ENCODE results near the gene FRYL. TPM values are rescaled to one million over a fixed set of nuclear protein-coding genes. Genes with fewer than 3 reads are reported as not detected.

Gene FRYL
- polyA plus RNA-seq, 1 donor from 2014 or later, result 64.0 TPM

- no peaks in the 10 kb centered on the region for H4K20me1 ChIP-seq (ENCODE audit: insufficient read depth)
- H2AFZ ChIP-seq (ENCODE audit: low read depth, low read length), result no peak overlapping the region
- no peak overlapping the region for H3K27ac ChIP-seq (ENCODE audit: low read length)
- no peaks in the 10 kb centered on the region for H3K9me2 ChIP-seq (ENCODE audit: insufficient read depth, low read length)
- H3K4me3 ChIP-seq (ENCODE audit: low read length), result no peak overlapping the region
- no peaks in the 10 kb centered on the region for H3K27me3 ChIP-seq (ENCODE audit: insufficient read depth, low read depth, low read length)
- no peak overlapping the region for H3K9ac ChIP-seq (ENCODE audit: low read length)
- no peaks in the 10 kb centered on the region for H3F3A ChIP-seq (ENCODE audit: insufficient read depth, low read length, poor library complexity, severe bottlenecking)
- H3K9me3 ChIP-seq (ENCODE audit: low read length), result no peaks in the 10 kb centered on the region
- H3K79me2 ChIP-seq (replicated peaks; ENCODE audit: insufficient read depth, low read length), result no peaks in the 10 kb centered on the region
- H3K4me2 ChIP-seq (ENCODE audit: low read length), result no peak overlapping the region
- no peak for TF ChIP-seq REST (IDR thresholded peaks at IDR 0.05; ENCODE audit: borderline replicate concordance)
- no peak for TF ChIP-seq CTCF (IDR thresholded peaks at IDR 0.05; ENCODE audit: poor library complexity, severe bottlenecking)
- peaks cover 17% of the 10 kb centered on the region for H3K36me3 ChIP-seq (ENCODE audit: insufficient read depth, low read length)
These were observed 240.5 kb downstream of the FRYL start for GRCh38 chr4:48539597-48539996.

DNA sequence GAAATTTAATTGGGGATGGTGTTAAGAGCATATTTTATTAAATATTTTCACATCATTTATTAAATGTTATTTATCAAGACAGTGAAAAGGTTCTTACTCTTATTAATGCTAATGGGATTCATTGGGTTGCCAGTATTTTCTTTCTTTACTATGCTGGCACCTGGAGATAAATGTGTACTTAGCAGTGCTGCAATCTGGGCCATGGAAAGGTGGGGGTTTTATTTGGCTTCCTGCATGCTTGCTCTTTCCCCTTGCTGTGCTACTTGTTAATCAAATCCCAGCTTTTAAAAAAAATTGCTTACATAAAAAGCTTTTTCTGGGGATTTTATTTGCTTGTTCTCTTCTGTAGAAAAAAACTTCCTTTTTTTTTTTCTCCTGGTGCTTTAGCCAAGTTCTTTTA is 241.7 kb downstream of the FRYL start:
- Histone ChIP-seq H3K9me2 (ENCODE audit: insufficient read depth, low read length) (no peaks in the 10 kb centered on the region), H3K9ac (ENCODE audit: low read length) (no peak overlapping the region), H3K79me2 (replicated peaks; ENCODE audit: insufficient read depth, low read length) (no peaks in the 10 kb centered on the region), H2AFZ (ENCODE audit: low read depth, low read length) (no peak overlapping the region), H3K27me3 (ENCODE audit: insufficient read depth, low read depth, low read length) (no peaks in the 10 kb centered on the region), H3K9me3 (ENCODE audit: low read length) (no peaks in the 10 kb centered on the region), H3K27ac (ENCODE audit: low read length) (no peak overlapping the region), H3K4me2 (ENCODE audit: low read length) (no peak overlapping the region), H4K20me1 (ENCODE audit: insufficient read depth) (no peaks in the 10 kb centered on the region), H3K4me3 (ENCODE audit: low read length) (no peak overlapping the region), H3K36me3 (ENCODE audit: insufficient read depth, low read length) (peaks cover 16% of the 10 kb centered on the region), H3F3A (ENCODE audit: insufficient read depth, low read length, poor library complexity, severe bottlenecking) (no peaks in the 10 kb centered on the region)
- no peak for TF ChIP-seq POLR2AphosphoS5 (IDR thresholded peaks at IDR 0.05)

GRCh38 chr4:48526406-48526805 is 253.7 kb downstream of the FRYL start:
- Histone ChIP-seq H3K27ac (ENCODE audit: low read length) (no peak overlapping the region), H3K4me3 (ENCODE audit: low read length) (no peak overlapping the region), H2AFZ (ENCODE audit: low read depth, low read length) (no peak overlapping the region), H3K9ac (ENCODE audit: low read length) (no peak overlapping the region), H3K79me2 (replicated peaks; ENCODE audit: insufficient read depth, low read length) (no peaks in the 10 kb centered on the region), H3K27me3 (ENCODE audit: insufficient read depth, low read depth, low read length) (no peaks in the 10 kb centered on the region), H4K20me1 (ENCODE audit: insufficient read depth) (no peaks in the 10 kb centered on the region), H3F3A (ENCODE audit: insufficient read depth, low read length, poor library complexity, severe bottlenecking) (no peaks in the 10 kb centered on the region), H3K36me3 (ENCODE audit: insufficient read depth, low read length) (peaks cover 28% of the 10 kb centered on the region), H3K9me2 (ENCODE audit: insufficient read depth, low read length) (no peaks in the 10 kb centered on the region), H3K9me3 (ENCODE audit: low read length) (no peaks in the 10 kb centered on the region), H3K4me2 (ENCODE audit: low read length) (no peak overlapping the region)
- no peak for TF ChIP-seq EZH2 (IDR thresholded peaks at IDR 0.05; ENCODE audit: borderline replicate concordance, insufficient read depth, low read length, poor library complexity, severe bottlenecking)
- no peak for TF ChIP-seq MXI1 (conservative IDR thresholded peaks at IDR 0.05; ENCODE audit: poor library complexity, severe bottlenecking)
- TF ChIP-seq TAF1 (IDR thresholded peaks at IDR 0.05; ENCODE audit: low read depth), result no peak
- TF ChIP-seq REST (IDR thresholded peaks at IDR 0.05; ENCODE audit: borderline replicate concordance), result no peak
- no peak for TF ChIP-seq CTCF (IDR thresholded peaks at IDR 0.05; ENCODE audit: poor library complexity, severe bottlenecking)
- no peak for TF ChIP-seq EP300 (conservative IDR thresholded peaks at IDR 0.05; ENCODE audit: poor library complexity, severe bottlenecking)
- no peak for TF ChIP-seq RAD21 (conservative IDR thresholded peaks at IDR 0.05)
- no peak for TF ChIP-seq SMC3 (conservative IDR thresholded peaks at IDR 0.05; ENCODE audit: poor library complexity)
- no peak for TF ChIP-seq POLR2AphosphoS5 (IDR thresholded peaks at IDR 0.05)
